HCT116 (cell line): Measurements from ENCODE around the gene PRRT2. TPM values are rescaled to one million over a fixed set of nuclear protein-coding genes. Genes with fewer than 3 reads are reported as not detected.
A peak's percentile ranks its signal among the peaks of the same experiment; 100 is the strongest.

Source experiments
- ATAC-seq: fragments of 200-7000 bp; cut with Tn5 transposase; 2 replicates; pipeline ENCODE4 v1.9.1; 2020; ENCODE audit warnings: mild to moderate bottlenecking, moderate library complexity
- BruUV-seq: library from RNA; stranded (reverse); fragments of 400-500 nt; replicated peaks from 2 replicates; lab custom pipeline; 2021; lab: Mats Ljungman, UMichigan
- CTCF ChIA-PET: fragments of 300-600 bp; sonication (Branson Sonifier 250); formaldehyde crosslinking; loops from one replicate; lab custom pipeline; 2021; ENCODE audit warnings: antibody characterized with exemption; lab: Charles Lee
- POLR2A ChIA-PET: fragments of 300-600, 350-600 bp; sonication (Branson Sonifier 250); formaldehyde crosslinking; loops from one replicate; lab custom pipeline; 2021; ENCODE audit warnings: antibody characterized with exemption; lab: Charles Lee
- RAD21 ChIA-PET, 2 experiments: fragments of 300-600 bp; sonication (Branson Sonifier 250); formaldehyde crosslinking; loops; one replicate each; lab custom pipeline; 2023; ENCODE audit warnings: low total read pairs in 2 of 2; ENCODE audit not compliant: uncharacterized antibody in 2 of 2, unreplicated experiment in 2 of 2, low non-redundant PET in 1 of 2; lab: Charles Lee
- DNase-seq: peaks from one replicate; pipeline ENCODE4 v3.0.0-alpha.2; 2010; ENCODE audit warnings: low read depth, low spot score
- H2AFZ ChIP-seq: fragments of 200-600 bp; shearing (Covaris generic), sonication (generic); 2 replicates; pipeline ENCODE4 v1.6.1; 2017; ENCODE audit warnings: low read depth, mixed run types, mixed read lengths, antibody characterized with exemption, low read length; ENCODE audit not compliant: poor library complexity, severe bottlenecking
- H3K27ac ChIP-seq: 2 replicates; pipeline ENCODE4 v1.5.1; 2012; ENCODE audit warnings: low read depth, low read length
- H3K27me3 ChIP-seq: fragments of 200-600 bp; sonication (generic); 2 replicates; pipeline ENCODE4 v1.6.1; 2016; ENCODE audit warnings: mixed run types, low read length, mixed read lengths; ENCODE audit not compliant: insufficient read depth
- H3K36me3 ChIP-seq, 2 experiments: fragments of 200-500 bp in 1 of 2; fragments of 200-600 bp in 1 of 2; sonication (Bioruptor generic) in 1 of 2; sonication (generic) in 1 of 2; 2 replicates each; pipeline versions ENCODE4 v1.5.1 to v1.6.1; 2014 to 2016; ENCODE audit warnings: low read length in 2 of 2, inconsistent platforms in 1 of 2, mixed read lengths in 1 of 2, mixed run types in 1 of 2; ENCODE audit not compliant: insufficient read depth in 2 of 2, control insufficient read depth in 1 of 2
- H3K4me1 ChIP-seq, 2 experiments: fragments of 200-600 bp in 1 of 2; sonication (generic) in 1 of 2; 2 replicates each; pipeline versions ENCODE4 v1.5.1 to v1.6.1; 2012 to 2017; ENCODE audit warnings: low read length in 2 of 2, inconsistent platforms in 1 of 2, mild to moderate bottlenecking in 1 of 2, mixed read lengths in 1 of 2, mixed run types in 1 of 2, moderate library complexity in 1 of 2; ENCODE audit not compliant: insufficient read depth in 2 of 2, control insufficient read depth in 1 of 2
- H3K4me2 ChIP-seq: fragments of 200-600 bp; sonication (generic); 2 replicates; pipeline ENCODE4 v1.6.1; 2017; ENCODE audit warnings: mixed run types, low read length, mixed read lengths
- H3K4me3 ChIP-seq, 2 experiments: fragments of 200-600 bp in 1 of 2; sonication (generic) in 1 of 2; replicated peaks in 1 of 2; 2 replicates each; pipeline ENCODE4 v1.5.1; 2011 to 2016; ENCODE audit warnings: low read length in 2 of 2, control low read depth in 1 of 2, low read depth in 1 of 2, mild to moderate bottlenecking in 1 of 2, mixed read lengths in 1 of 2, mixed run types in 1 of 2
- H3K79me2 ChIP-seq: fragments of 200-600 bp; sonication (generic); 2 replicates; pipeline ENCODE4 v1.6.1; 2017; ENCODE audit warnings: mild to moderate bottlenecking, mixed run types, low read length, moderate library complexity, mixed read lengths; ENCODE audit not compliant: insufficient read depth
- H3K9ac ChIP-seq: fragments of 200-600 bp; sonication (generic); 2 replicates; pipeline ENCODE4 v1.6.1; 2016; ENCODE audit warnings: low read length, mixed read lengths
- H3K9me2 ChIP-seq: fragments of 200-600 bp; sonication (generic), shearing (Covaris generic); 2 replicates; pipeline ENCODE4 v1.6.1; 2017; ENCODE audit warnings: mixed run types, mild to moderate bottlenecking, moderate library complexity; ENCODE audit not compliant: insufficient read depth
- H3K9me3 ChIP-seq, 2 experiments: fragments of 200-500 bp in 1 of 2; fragments of 200-600 bp in 1 of 2; sonication (Bioruptor generic) in 1 of 2; sonication (generic) in 1 of 2; 2 replicates each; pipeline ENCODE4 v1.6.1; 2014 to 2017; ENCODE audit warnings: low read length in 2 of 2, mixed read lengths in 2 of 2, inconsistent platforms in 1 of 2, low read depth in 1 of 2, mild to moderate bottlenecking in 1 of 2, mixed run types in 1 of 2, moderate library complexity in 1 of 2; ENCODE audit not compliant: control insufficient read depth in 1 of 2, insufficient read depth in 1 of 2
- H4K20me1 ChIP-seq: fragments of 200-600 bp; sonication (generic), shearing (Covaris generic); 2 replicates; pipeline ENCODE4 v1.6.1; 2017; ENCODE audit warnings: mixed run types, mild to moderate bottlenecking, moderate library complexity; ENCODE audit not compliant: insufficient read depth
- ATF3 ChIP-seq: IDR thresholded peaks from 2 replicates; pipeline ENCODE4 v1.6.1; 2012
- CBX3 ChIP-seq: IDR thresholded peaks from 2 replicates; pipeline ENCODE4 v1.6.1; 2012; ENCODE audit warnings: low read depth
- CTCF ChIP-seq, 3 experiments: fragments of 200-600 bp in 1 of 3; sonication (generic) in 1 of 3; IDR thresholded peaks in 2 of 3; conservative IDR thresholded peaks in 1 of 3; 2 replicates each; pipeline ENCODE4 v1.5.1; 2012 to 2017; ENCODE audit warnings: low read depth in 2 of 3, low read length in 2 of 3, antibody characterized with exemption in 1 of 3, borderline replicate concordance in 1 of 3, control low read depth in 1 of 3, mild to moderate bottlenecking in 1 of 3, mixed read lengths in 1 of 3, mixed run types in 1 of 3, moderate library complexity in 1 of 3; ENCODE audit not compliant: insufficient read depth in 1 of 3
- ELF1 ChIP-seq: IDR thresholded peaks from 2 replicates; pipeline ENCODE4 v1.6.1; 2012; ENCODE audit warnings: low read depth, borderline replicate concordance
- EZH2phosphoT487 ChIP-seq: fragments of 200-600 bp; IDR thresholded peaks from 2 replicates; pipeline ENCODE4 v1.6.1; 2018; ENCODE audit warnings: antibody characterized with exemption, borderline replicate concordance
- FOSL1 ChIP-seq: IDR thresholded peaks from 2 replicates; pipeline ENCODE4 v1.6.1; 2012; ENCODE audit warnings: low read depth
- JUND ChIP-seq: IDR thresholded peaks from 2 replicates; pipeline ENCODE4 v1.6.1; 2012
- POLR2A ChIP-seq: IDR thresholded peaks from 2 replicates; pipeline ENCODE4 v1.7.0; 2011; ENCODE audit warnings: borderline replicate concordance; ENCODE audit not compliant: insufficient read depth, insufficient read length; ENCODE audit errors: extremely low read depth
- RAD21 ChIP-seq: IDR thresholded peaks from 2 replicates; pipeline ENCODE4 v1.6.1; 2012; ENCODE audit warnings: low read depth, mild to moderate bottlenecking
- SP1 ChIP-seq: IDR thresholded peaks from 2 replicates; pipeline ENCODE4 v1.6.1; 2012; ENCODE audit warnings: low read depth
- SRF ChIP-seq: IDR thresholded peaks from 2 replicates; pipeline ENCODE4 v1.6.1; 2012; ENCODE audit warnings: low read depth
- YY1 ChIP-seq: IDR thresholded peaks from 2 replicates; pipeline ENCODE4 v1.6.1; 2011; ENCODE audit warnings: low read length, low read depth, moderate library complexity, mild to moderate bottlenecking; ENCODE audit not compliant: insufficient replicate concordance; ENCODE audit errors: extremely low read depth
- ZNF274 ChIP-seq: fragments of 200-500 bp; sonication (Bioruptor generic); IDR thresholded peaks from 2 replicates; pipeline ENCODE4 v1.6.1; 2014; ENCODE audit warnings: mild to moderate bottlenecking, low read depth, low read length, inconsistent platforms
- intact Hi-C: fragments of 100-400 bp; cut with micrococcal nuclease; formaldehyde crosslinking; loops from 2 replicates; pipeline ENCODE4 v1.10.0; 2022
- total RNA-seq: library from RNA; stranded (reverse); gene quantifications from one replicate; pipeline ENCODE4 v1.2.1, GENCODE V29; 2021; ENCODE audit not compliant: unreplicated experiment
- TF ChIP-seq, protein P1 (sequence below): IDR thresholded peaks from 2 replicates; pipeline ENCODE4 v1.6.1; 2012; ENCODE audit warnings: low read depth

Gene PRRT2
- total RNA-seq, 1 experiment from 2014 or later, result 4.0 TPM

GRCh38 chr16:29862383-29862883, 50.4 kb downstream of the PRRT2 start:
- H3K4me1 ChIP-seq, result peaks cover 0 to 15% of the 10 kb centered on the region in 2 experiments; a peak in 3 of 4 replicates
- H2AFZ ChIP-seq, result no peak overlapping the region
- H3K4me2 ChIP-seq, result peak overlapping the region; percentile 77
- peak overlapping the region; percentile 78 for H3K9ac ChIP-seq
- CTCF ChIA-PET, result interaction anchor here (1.7 to 3.0 kb wide), 2 partner anchors 14 to 46 kb away, joined by 4 to 19 read pairs; no protein-coding TSS in a partner anchor
- intact Hi-C loops, result loop anchor here (5.0 kb wide), 1 partner anchor 45 kb away; the partner anchor contains the start of gene PAGR1
- H3K4me3 ChIP-seq, result peak overlapping the region; percentile 85 to 89
- 0 out of 2 replicates have a peak, but pooled peaks have one; percentile 1 for ATAC-seq
- H3K9me3 ChIP-seq, result no peaks in the 10 kb centered on the region
- H3K27me3 ChIP-seq, result no peaks in the 10 kb centered on the region
- TF ChIP-seq CBX3, result no peak
- no peak for TF ChIP-seq ZNF274
- TF ChIP-seq ATF3, result no peak
- TF ChIP-seq SP1, result no peak
- TF ChIP-seq RAD21, result peak; percentile 32; the same call in 1 of the 2 replicates
- no peak for TF ChIP-seq ELF1
- TF ChIP-seq POLR2A, result no peak
- 0 out of 6 replicates have a peak, but pooled peaks of 1 of the 3 experiments have one; percentile 15 for TF ChIP-seq CTCF (IDR thresholded peaks at IDR 0.05 in 2 of 3, conservative IDR thresholded peaks at IDR 0.05 in 1 of 3; ENCODE audit: borderline replicate concordance in 1 of 3, insufficient read depth in 1 of 3, low read depth in 2 of 3, low read length in 2 of 3)
- TF ChIP-seq YY1, result no peak
- TF ChIP-seq SRF, result no peak
- no peak for TF ChIP-seq EZH2phosphoT487
- TF ChIP-seq, protein P1, sequence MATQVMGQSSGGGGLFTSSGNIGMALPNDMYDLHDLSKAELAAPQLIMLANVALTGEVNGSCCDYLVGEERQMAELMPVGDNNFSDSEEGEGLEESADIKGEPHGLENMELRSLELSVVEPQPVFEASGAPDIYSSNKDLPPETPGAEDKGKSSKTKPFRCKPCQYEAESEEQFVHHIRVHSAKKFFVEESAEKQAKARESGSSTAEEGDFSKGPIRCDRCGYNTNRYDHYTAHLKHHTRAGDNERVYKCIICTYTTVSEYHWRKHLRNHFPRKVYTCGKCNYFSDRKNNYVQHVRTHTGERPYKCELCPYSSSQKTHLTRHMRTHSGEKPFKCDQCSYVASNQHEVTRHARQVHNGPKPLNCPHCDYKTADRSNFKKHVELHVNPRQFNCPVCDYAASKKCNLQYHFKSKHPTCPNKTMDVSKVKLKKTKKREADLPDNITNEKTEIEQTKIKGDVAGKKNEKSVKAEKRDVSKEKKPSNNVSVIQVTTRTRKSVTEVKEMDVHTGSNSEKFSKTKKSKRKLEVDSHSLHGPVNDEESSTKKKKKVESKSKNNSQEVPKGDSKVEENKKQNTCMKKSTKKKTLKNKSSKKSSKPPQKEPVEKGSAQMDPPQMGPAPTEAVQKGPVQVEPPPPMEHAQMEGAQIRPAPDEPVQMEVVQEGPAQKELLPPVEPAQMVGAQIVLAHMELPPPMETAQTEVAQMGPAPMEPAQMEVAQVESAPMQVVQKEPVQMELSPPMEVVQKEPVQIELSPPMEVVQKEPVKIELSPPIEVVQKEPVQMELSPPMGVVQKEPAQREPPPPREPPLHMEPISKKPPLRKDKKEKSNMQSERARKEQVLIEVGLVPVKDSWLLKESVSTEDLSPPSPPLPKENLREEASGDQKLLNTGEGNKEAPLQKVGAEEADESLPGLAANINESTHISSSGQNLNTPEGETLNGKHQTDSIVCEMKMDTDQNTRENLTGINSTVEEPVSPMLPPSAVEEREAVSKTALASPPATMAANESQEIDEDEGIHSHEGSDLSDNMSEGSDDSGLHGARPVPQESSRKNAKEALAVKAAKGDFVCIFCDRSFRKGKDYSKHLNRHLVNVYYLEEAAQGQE, result no peak
- TF ChIP-seq JUND, result no peak
- no peak for TF ChIP-seq FOSL1
- POLR2A ChIA-PET, result interaction anchor here (1.3 kb wide), 1 partner anchor 157 kb away, joined by 3 read pairs; no protein-coding TSS in a partner anchor
- DNase-seq, result no peak
- no peaks in the 10 kb centered on the region for H3K9me2 ChIP-seq
- BruUV-seq, result no TSS peak
- H3K36me3 ChIP-seq, result peaks cover 10 to 17% of the 10 kb centered on the region in 2 experiments
- RAD21 ChIA-PET, result no interaction called here
- H4K20me1 ChIP-seq, result no peaks in the 10 kb centered on the region
- H3K27ac ChIP-seq, result peak overlapping the region; percentile 80
- peaks cover 20% of the 10 kb centered on the region for H3K79me2 ChIP-seq
